ENCODE data around the gene EPM2A.

Gene EPM2A

DNA sequence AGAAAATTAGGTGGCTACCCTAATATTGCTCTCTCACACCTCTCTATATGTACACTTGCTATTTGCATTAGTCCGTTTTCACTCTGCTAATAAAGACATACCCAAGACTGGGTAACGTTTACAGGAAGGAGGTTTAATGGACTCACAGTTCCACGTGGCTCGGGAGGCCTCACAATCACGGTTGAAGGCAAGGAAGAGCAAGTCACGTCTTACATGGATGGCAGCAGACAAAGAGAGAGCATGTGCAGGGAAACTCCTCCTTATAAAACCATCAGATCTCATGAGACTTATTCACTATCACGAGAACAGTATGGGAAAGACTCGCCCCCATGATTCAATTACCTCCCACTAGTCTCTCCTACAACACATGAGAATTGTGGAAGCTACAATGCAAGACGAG is 53.4 kb downstream of the EPM2A start:
- TF ChIP-seq, protein P1, sequence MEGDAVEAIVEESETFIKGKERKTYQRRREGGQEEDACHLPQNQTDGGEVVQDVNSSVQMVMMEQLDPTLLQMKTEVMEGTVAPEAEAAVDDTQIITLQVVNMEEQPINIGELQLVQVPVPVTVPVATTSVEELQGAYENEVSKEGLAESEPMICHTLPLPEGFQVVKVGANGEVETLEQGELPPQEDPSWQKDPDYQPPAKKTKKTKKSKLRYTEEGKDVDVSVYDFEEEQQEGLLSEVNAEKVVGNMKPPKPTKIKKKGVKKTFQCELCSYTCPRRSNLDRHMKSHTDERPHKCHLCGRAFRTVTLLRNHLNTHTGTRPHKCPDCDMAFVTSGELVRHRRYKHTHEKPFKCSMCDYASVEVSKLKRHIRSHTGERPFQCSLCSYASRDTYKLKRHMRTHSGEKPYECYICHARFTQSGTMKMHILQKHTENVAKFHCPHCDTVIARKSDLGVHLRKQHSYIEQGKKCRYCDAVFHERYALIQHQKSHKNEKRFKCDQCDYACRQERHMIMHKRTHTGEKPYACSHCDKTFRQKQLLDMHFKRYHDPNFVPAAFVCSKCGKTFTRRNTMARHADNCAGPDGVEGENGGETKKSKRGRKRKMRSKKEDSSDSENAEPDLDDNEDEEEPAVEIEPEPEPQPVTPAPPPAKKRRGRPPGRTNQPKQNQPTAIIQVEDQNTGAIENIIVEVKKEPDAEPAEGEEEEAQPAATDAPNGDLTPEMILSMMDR (IDR thresholded peaks at IDR 0.05; ENCODE audit: extremely low read depth, missing control alignments): no peak
- no peak for DNase-seq (ENCODE audit: low spot score)

DNA sequence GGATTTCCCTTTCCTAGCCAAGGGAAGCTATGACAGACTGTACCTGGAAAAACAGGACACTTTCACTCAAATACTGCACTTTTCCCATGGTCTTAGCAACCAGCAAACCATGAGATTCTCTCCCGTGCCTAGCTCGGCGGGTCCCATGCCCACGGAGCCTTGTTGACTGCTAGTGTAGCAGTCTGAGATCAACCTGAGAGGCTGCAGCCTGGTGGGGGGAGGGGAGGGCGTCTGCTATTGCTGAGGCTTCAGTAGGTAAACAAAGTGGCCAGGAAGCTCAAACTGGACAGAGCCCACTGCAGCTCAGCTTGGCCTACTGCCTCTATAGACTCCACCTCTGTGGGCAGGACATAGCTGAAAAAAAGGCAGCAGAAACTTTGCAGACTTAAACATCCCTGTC is 61.8 kb downstream of the EPM2A start:
- no peak for DNase-seq (ENCODE audit: low spot score)
- TF ChIP-seq, protein P1 (IDR thresholded peaks at IDR 0.05; ENCODE audit: extremely low read depth, missing control alignments): no peak

- no peak for DNase-seq (ENCODE audit: low spot score)
- TF ChIP-seq, protein P1 (IDR thresholded peaks at IDR 0.05; ENCODE audit: extremely low read depth, missing control alignments): no peak
Measured at GRCh38 chr6:145670311-145670710, 65.0 kb downstream of the EPM2A start.

DNA sequence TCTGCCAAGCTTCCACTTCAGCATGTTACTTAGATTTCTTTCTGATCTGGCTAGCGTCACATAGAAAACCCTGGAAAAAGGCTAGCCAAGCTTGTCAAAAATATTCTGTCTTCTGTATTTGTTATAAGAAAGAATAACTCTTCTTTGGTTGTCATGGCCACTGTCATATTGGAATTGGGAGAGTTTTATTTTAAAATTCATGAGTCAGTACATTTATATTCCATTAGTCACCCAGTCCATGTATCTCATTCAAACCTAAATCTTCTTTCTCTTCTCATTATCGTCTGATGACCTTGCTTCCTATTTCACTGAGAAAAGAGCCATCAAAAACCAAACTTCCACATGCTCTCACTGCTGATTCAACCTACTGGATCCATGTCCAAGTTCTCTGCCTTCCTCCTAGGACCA is 65.7 kb downstream of the EPM2A start:
- TF ChIP-seq, protein P1 (IDR thresholded peaks at IDR 0.05; ENCODE audit: extremely low read depth, missing control alignments): no peak
- DNase-seq (ENCODE audit: low spot score): no peak

GRCh38 chr6:145668844-145669243 is 66.5 kb downstream of the EPM2A start:
- no peak for DNase-seq (ENCODE audit: low spot score)
- TF ChIP-seq, protein P1 (IDR thresholded peaks at IDR 0.05; ENCODE audit: extremely low read depth, missing control alignments): no peak

GRCh38 chr6:145660676-145661075 is 74.6 kb downstream of the EPM2A start:
- no peak for DNase-seq (ENCODE audit: low spot score)
- TF ChIP-seq, protein P1 (IDR thresholded peaks at IDR 0.05; ENCODE audit: extremely low read depth, missing control alignments): no peak

DNA sequence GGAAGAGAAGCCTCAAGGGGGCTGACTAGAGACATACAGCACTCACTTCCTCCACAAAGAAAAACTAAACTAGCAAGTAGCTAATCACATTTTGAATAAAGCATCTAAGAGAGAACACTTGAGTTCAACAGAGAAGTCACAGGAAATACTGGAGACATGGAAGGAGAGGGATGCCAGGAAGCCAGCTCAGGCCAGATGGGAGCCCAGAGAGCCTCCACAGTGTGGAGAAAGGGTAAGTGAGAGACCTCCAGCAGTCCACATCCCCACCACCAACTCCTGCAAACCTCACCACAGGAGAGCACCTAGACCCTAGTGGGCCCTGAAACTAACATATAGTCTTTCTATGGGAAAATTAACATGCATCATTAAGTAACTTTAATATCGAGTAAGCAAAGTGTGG is 79.2 kb downstream of the EPM2A start:
- DNase-seq (ENCODE audit: low spot score): no peak
- TF ChIP-seq, protein P1 (IDR thresholded peaks at IDR 0.05; ENCODE audit: extremely low read depth, missing control alignments): no peak

Measured in GM20000 (cell line).